ENCODE measurements around the gene UGT8.
"Not testable (repeated sequence)": the region's sequence is repeated elsewhere in the genome, so short reads cannot be mapped to it uniquely, and the experiment has no call there.

Gene UGT8

GRCh38 chr4:114615435-114615834, 16.8 kb downstream of the UGT8 start:
- no peak overlapping the region for H3K27ac ChIP-seq

GRCh38 chr4:114616036-114616435, 17.4 kb downstream of the UGT8 start:
- H2AFZ ChIP-seq; H3K9ac ChIP-seq; H3K4me3 ChIP-seq (ENCODE audit: low read depth, low read length); H3K4me1 ChIP-seq; H3K9me3 ChIP-seq (ENCODE audit: control insufficient read depth, low read length); H3K4me2 ChIP-seq (ENCODE audit: low read length); H3K36me3 ChIP-seq (ENCODE audit: control insufficient read depth, insufficient read depth, low read length); H3K79me2 ChIP-seq; H3K27ac ChIP-seq; H3K27me3 ChIP-seq (ENCODE audit: control insufficient read depth, insufficient read depth, low read length): not testable (repeated sequence)

More at GRCh38 chr4:114615435-114615834, 16.8 kb downstream of the UGT8 start:
- Histone ChIP-seq H3K27me3 (ENCODE audit: control insufficient read depth, insufficient read depth, low read length) (no peaks in the 10 kb centered on the region), H3K4me1 (no peaks in the 10 kb centered on the region), H3K4me2 (ENCODE audit: low read length) (no peak overlapping the region), H3K4me3 (ENCODE audit: low read depth, low read length) (no peak overlapping the region), H3K9me3 (ENCODE audit: control insufficient read depth, low read length) (no peaks in the 10 kb centered on the region), H3K36me3 (ENCODE audit: control insufficient read depth, insufficient read depth, low read length) (no peaks in the 10 kb centered on the region), H3K9ac (no peak overlapping the region), H2AFZ (no peak overlapping the region), H3K79me2 (no peaks in the 10 kb centered on the region)
- no peak for TF ChIP-seq CTCF (IDR thresholded peaks at IDR 0.05)

GRCh38 chr4:114626196-114626595, 27.6 kb downstream of the UGT8 start:
- H3K4me2 ChIP-seq (ENCODE audit: low read length) = no peak overlapping the region
- TF ChIP-seq CTCF (IDR thresholded peaks at IDR 0.05) = no peak
- H3K9me3 ChIP-seq (ENCODE audit: control insufficient read depth, low read length) = no peaks in the 10 kb centered on the region
- no peak overlapping the region for H2AFZ ChIP-seq
- no peaks in the 10 kb centered on the region for H3K4me1 ChIP-seq
- no peaks in the 10 kb centered on the region for H3K79me2 ChIP-seq
- no peak overlapping the region for H3K27ac ChIP-seq
- no peak overlapping the region for H3K9ac ChIP-seq
- no peak overlapping the region for H3K4me3 ChIP-seq (ENCODE audit: low read depth, low read length)
- no peaks in the 10 kb centered on the region for H3K36me3 ChIP-seq (ENCODE audit: control insufficient read depth, insufficient read depth, low read length)
- no peaks in the 10 kb centered on the region for H3K27me3 ChIP-seq (ENCODE audit: control insufficient read depth, insufficient read depth, low read length)

GRCh38 chr4:114636192-114636935, 37.8 kb downstream of the UGT8 start:
- H3K36me3 ChIP-seq (ENCODE audit: control insufficient read depth, insufficient read depth, low read length) = no peaks in the 10 kb centered on the region
- no peak for TF ChIP-seq CTCF (IDR thresholded peaks at IDR 0.05)
- no peaks in the 10 kb centered on the region for H3K9me3 ChIP-seq (ENCODE audit: control insufficient read depth, low read length)
- no peak overlapping the region for H2AFZ ChIP-seq
- no peak overlapping the region for H3K27ac ChIP-seq
- H3K4me3 ChIP-seq (ENCODE audit: low read depth, low read length) = no peak overlapping the region
- no peaks in the 10 kb centered on the region for H3K79me2 ChIP-seq
- no peaks in the 10 kb centered on the region for H3K4me1 ChIP-seq
- no peak overlapping the region for H3K4me2 ChIP-seq (ENCODE audit: low read length)
- no peak overlapping the region for H3K9ac ChIP-seq
- no peaks in the 10 kb centered on the region for H3K27me3 ChIP-seq (ENCODE audit: control insufficient read depth, insufficient read depth, low read length)

GRCh38 chr4:114642173-114642780, 43.7 kb downstream of the UGT8 start:
- no peaks in the 10 kb centered on the region for H3K9me3 ChIP-seq (ENCODE audit: control insufficient read depth, low read length)
- H3K79me2 ChIP-seq = no peaks in the 10 kb centered on the region
- no peaks in the 10 kb centered on the region for H3K27me3 ChIP-seq (ENCODE audit: control insufficient read depth, insufficient read depth, low read length)
- no peak overlapping the region for H3K9ac ChIP-seq
- TF ChIP-seq CTCF (IDR thresholded peaks at IDR 0.05) = no peak
- H3K27ac ChIP-seq = no peak overlapping the region
- H3K4me3 ChIP-seq (ENCODE audit: low read depth, low read length) = no peak overlapping the region
- no peaks in the 10 kb centered on the region for H3K36me3 ChIP-seq (ENCODE audit: control insufficient read depth, insufficient read depth, low read length)
- no peak overlapping the region for H2AFZ ChIP-seq
- no peak overlapping the region for H3K4me2 ChIP-seq (ENCODE audit: low read length)
- H3K4me1 ChIP-seq = no peaks in the 10 kb centered on the region

All from parathyroid adenoma (tissue), 2 donors.